DOHH2 (cell line): ENCODE measurements around the gene NKAIN2.

Experiments used
- H3F3A ChIP-seq: fragments of 200-600 bp; sonication (generic), shearing (Covaris generic); 2 replicates; pipeline ENCODE4 v1.6.0; 2016; ENCODE audit warnings: antibody characterized with exemption, mild to moderate bottlenecking; ENCODE audit not compliant: control insufficient read depth, insufficient read depth
- H3K27ac ChIP-seq: fragments of 200-600 bp; sonication (generic); 2 replicates; pipeline ENCODE4 v1.5.1; 2014; ENCODE audit warnings: low read depth, mild to moderate bottlenecking, low read length, moderate library complexity
- H3K27me3 ChIP-seq: fragments of 200-600 bp; sonication (generic); 2 replicates; pipeline ENCODE4 v1.6.1; 2014; ENCODE audit warnings: mild to moderate bottlenecking, low read length, mixed read lengths; ENCODE audit not compliant: control insufficient read depth
- H3K36me3 ChIP-seq: fragments of 200-600 bp; sonication (generic); 2 replicates; pipeline ENCODE4 v1.6.1; 2014; ENCODE audit warnings: mild to moderate bottlenecking, low read length, moderate library complexity, mixed read lengths; ENCODE audit not compliant: control insufficient read depth
- H3K4me1 ChIP-seq: fragments of 200-600 bp; sonication (generic); 2 replicates; pipeline ENCODE4 v1.6.1; 2014; ENCODE audit warnings: mild to moderate bottlenecking, low read length, mixed read lengths; ENCODE audit not compliant: control insufficient read depth
- H3K4me2 ChIP-seq: fragments of 200-600 bp; sonication (generic); 2 replicates; pipeline ENCODE4 v1.6.0; 2014; ENCODE audit warnings: mild to moderate bottlenecking, low read length, moderate library complexity
- H3K4me3 ChIP-seq: fragments of 200-600 bp; sonication (generic); 2 replicates; pipeline ENCODE4 v1.5.1; 2014; ENCODE audit warnings: mild to moderate bottlenecking, low read length, mixed read lengths
- H3K79me2 ChIP-seq: fragments of 200-600 bp; sonication (generic); 2 replicates; pipeline ENCODE4 v1.6.1; 2014; ENCODE audit warnings: mild to moderate bottlenecking, low read length, mixed read lengths; ENCODE audit not compliant: control insufficient read depth
- H3K9me2 ChIP-seq: fragments of 200-600 bp; sonication (generic); replicated peaks from 2 replicates; pipeline ENCODE4 v1.6.1; 2014; ENCODE audit warnings: mild to moderate bottlenecking, low read length, mixed read lengths; ENCODE audit not compliant: control insufficient read depth
- H3K9me3 ChIP-seq: fragments of 200-600 bp; sonication (generic); 2 replicates; pipeline ENCODE4 v1.6.1; 2014; ENCODE audit warnings: antibody characterized with exemption, low read length, mixed read lengths; ENCODE audit not compliant: control insufficient read depth, insufficient read depth
- H4K20me1 ChIP-seq: fragments of 200-600 bp; sonication (generic); 2 replicates; pipeline ENCODE4 v1.6.0; 2014; ENCODE audit warnings: low read depth, mild to moderate bottlenecking, antibody characterized with exemption, low read length, moderate library complexity; ENCODE audit not compliant: control insufficient read depth, insufficient read depth
- EZH2phosphoT487 ChIP-seq: fragments of 200-600 bp; sonication (generic); IDR thresholded peaks from 2 replicates; pipeline ENCODE4 v1.6.1; 2017; ENCODE audit warnings: borderline replicate concordance, mild to moderate bottlenecking, antibody characterized with exemption, low read length, moderate library complexity, mixed read lengths
- TF ChIP-seq, protein P1 (sequence below): fragments of 200-600 bp; sonication (generic); IDR thresholded peaks from one replicate; pipeline ENCODE4 v1.5.1; 2014; ENCODE audit warnings: antibody characterized with exemption, mild to moderate bottlenecking, low read depth, low read length; ENCODE audit not compliant: poor library complexity, severe bottlenecking

Gene NKAIN2

DNA sequence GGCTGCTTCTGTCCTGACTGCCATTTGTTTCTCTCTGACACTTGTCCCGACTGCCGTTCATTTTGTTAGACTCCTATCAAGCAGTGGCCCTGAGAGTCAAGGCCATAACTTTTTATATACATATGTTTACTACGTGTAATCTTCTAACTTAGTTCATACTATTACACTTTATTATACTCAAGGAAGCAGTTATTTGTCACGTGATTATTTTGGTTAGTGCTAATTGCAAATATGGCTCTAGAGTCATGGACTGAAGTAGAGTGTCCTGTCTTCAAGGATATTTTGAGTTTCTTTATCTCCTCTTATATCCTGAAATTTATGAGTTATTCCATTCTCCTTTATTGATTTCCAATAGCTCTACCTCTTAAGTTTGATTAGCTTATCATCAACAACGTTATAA, 864.4 kb downstream of the NKAIN2 start:
- Histone ChIP-seq H3K4me2 (no peak overlapping the region), H3K79me2 (no peaks in the 10 kb centered on the region), H3K4me1 (peaks cover 3% of the 10 kb centered on the region; the same call in 1 of the 2 replicates), H3K27ac (no peak overlapping the region), H3K4me3 (no peak overlapping the region), H3K36me3 (no peaks in the 10 kb centered on the region), H3K9me2 (no peaks in the 10 kb centered on the region), H3K9me3 (no peaks in the 10 kb centered on the region), H4K20me1 (no peaks in the 10 kb centered on the region), H3F3A (no peaks in the 10 kb centered on the region), H3K27me3 (no peaks in the 10 kb centered on the region)
- TF ChIP-seq, protein P1, sequence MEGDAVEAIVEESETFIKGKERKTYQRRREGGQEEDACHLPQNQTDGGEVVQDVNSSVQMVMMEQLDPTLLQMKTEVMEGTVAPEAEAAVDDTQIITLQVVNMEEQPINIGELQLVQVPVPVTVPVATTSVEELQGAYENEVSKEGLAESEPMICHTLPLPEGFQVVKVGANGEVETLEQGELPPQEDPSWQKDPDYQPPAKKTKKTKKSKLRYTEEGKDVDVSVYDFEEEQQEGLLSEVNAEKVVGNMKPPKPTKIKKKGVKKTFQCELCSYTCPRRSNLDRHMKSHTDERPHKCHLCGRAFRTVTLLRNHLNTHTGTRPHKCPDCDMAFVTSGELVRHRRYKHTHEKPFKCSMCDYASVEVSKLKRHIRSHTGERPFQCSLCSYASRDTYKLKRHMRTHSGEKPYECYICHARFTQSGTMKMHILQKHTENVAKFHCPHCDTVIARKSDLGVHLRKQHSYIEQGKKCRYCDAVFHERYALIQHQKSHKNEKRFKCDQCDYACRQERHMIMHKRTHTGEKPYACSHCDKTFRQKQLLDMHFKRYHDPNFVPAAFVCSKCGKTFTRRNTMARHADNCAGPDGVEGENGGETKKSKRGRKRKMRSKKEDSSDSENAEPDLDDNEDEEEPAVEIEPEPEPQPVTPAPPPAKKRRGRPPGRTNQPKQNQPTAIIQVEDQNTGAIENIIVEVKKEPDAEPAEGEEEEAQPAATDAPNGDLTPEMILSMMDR = no peak

DNA sequence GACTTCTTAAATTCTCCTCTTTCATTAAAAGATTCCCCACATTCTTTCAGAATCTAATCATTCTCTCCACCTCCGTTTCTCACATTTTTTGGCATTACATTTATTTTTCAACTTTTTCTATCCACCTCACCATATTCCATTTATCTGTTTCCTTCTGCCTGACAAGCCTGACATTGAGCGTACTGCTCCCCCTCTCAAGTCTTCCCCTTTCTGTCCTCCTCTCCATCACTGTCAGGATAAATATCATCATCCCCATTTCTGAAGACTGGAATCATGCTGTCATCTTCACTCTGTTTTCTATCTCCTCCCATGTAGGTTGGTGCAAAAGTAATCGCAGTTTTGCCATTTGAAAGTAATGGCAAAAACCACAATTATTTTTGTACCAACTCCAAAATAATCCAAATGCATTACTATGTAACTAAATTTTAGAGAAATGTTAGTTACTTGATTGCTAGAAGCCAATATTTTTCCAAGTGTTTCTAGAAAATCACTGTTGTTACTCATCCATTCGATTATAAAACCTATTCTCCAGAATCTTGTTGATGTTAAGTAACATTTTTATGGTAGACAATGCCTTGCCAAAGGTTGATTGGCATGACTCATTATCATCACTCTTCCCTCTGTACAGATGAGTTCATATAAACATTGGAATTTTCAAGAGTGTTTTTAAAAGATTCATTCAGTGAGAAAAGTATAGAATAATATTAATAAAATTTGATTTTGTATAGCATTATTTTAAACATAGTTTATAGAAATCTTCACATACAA, 866.2 kb downstream of the NKAIN2 start:
- TF ChIP-seq, protein P1 = no peak
- no peak for TF ChIP-seq EZH2phosphoT487
- H3F3A ChIP-seq = no peaks in the 10 kb centered on the region
- no peaks in the 10 kb centered on the region for H3K79me2 ChIP-seq
- H3K4me2 ChIP-seq = no peak overlapping the region
- H3K9me2 ChIP-seq = no peaks in the 10 kb centered on the region
- H3K27me3 ChIP-seq = no peaks in the 10 kb centered on the region
- H3K9me3 ChIP-seq = no peaks in the 10 kb centered on the region; the same call in 1 of the 2 replicates
- no peaks in the 10 kb centered on the region for H4K20me1 ChIP-seq
- H3K4me1 ChIP-seq = peaks cover 3% of the 10 kb centered on the region; the same call in 1 of the 2 replicates
- H3K36me3 ChIP-seq = no peaks in the 10 kb centered on the region
- H3K27ac ChIP-seq = no peak overlapping the region
- no peak overlapping the region for H3K4me3 ChIP-seq

DNA sequence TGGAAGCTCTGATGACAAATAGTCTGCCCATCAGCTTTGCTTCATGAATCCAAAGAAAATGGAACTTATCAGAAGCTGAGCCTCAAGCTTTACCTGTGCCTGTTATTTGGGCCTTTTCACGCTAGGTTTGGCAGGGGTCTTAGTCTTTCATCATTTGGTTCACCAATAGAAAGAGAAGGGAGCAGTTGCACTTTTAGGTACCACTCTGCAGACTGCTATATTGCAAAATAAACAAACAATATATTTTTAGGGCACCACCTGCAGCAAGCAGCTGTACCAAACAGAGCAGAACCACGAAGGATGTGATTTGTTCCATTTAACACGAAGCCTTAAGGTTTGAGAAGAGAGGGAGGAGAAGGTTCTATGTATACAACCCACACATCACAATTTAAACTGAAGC, 867.1 kb downstream of the NKAIN2 start:
- H3K9me3 ChIP-seq = no peaks in the 10 kb centered on the region; the same call in 1 of the 2 replicates
- H3K4me1 ChIP-seq = peaks cover 3% of the 10 kb centered on the region; the same call in 1 of the 2 replicates
- no peaks in the 10 kb centered on the region for H3K79me2 ChIP-seq
- no peaks in the 10 kb centered on the region for H3F3A ChIP-seq
- no peak overlapping the region for H3K4me3 ChIP-seq
- TF ChIP-seq EZH2phosphoT487 = no peak
- TF ChIP-seq, protein P1 = no peak
- no peaks in the 10 kb centered on the region for H3K36me3 ChIP-seq
- H3K9me2 ChIP-seq = no peaks in the 10 kb centered on the region
- no peak overlapping the region for H3K4me2 ChIP-seq
- no peaks in the 10 kb centered on the region for H4K20me1 ChIP-seq
- no peak overlapping the region for H3K27ac ChIP-seq
- H3K27me3 ChIP-seq = no peaks in the 10 kb centered on the region
